Measurements from ENCODE around the gene SLC25A30. TPM values are rescaled to one million over a fixed set of nuclear protein-coding genes. Genes with fewer than 3 reads are reported as not detected.
"Not testable (repeated sequence)": the region's sequence is repeated elsewhere in the genome, so short reads cannot be mapped to it uniquely, and the experiment has no call there.

Gene SLC25A30
- total and polyA plus RNA-seq, 7 donors = 6.2 to 69.8 (median 42.8) TPM

- Histone ChIP-seq H3K36me3 (ENCODE audit: insufficient read depth in 1 of 2, low read depth in 1 of 2) (peaks cover 7 to 62% of the 10 kb centered on the region in 2 donors), H3K4me3 (no peak overlapping the region), H3K27me3 (ENCODE audit: insufficient read depth in 3 of 3, low read length in 2 of 3) (no peaks in the 10 kb centered on the region), H3K4me1 (no peaks in the 10 kb centered on the region), H3K9me3 (no peaks in the 10 kb centered on the region), H3K27ac (no peak overlapping the region)
- TF ChIP-seq CTCF (IDR thresholded peaks at IDR 0.05) = no peak
- WGBS, 3 donors = 79 to 82% (median 82%) methylated on average over 7 of the region's 7 CpGs
- DNase-seq (no peak), ATAC-seq (no peak)
- intact Hi-C loops (cut with DNase I) = no loop called here
Observed at GRCh38 chr13:45356966-45357672, 61.1 kb downstream of the SLC25A30 start.

GRCh38 chr13:45353895-45354294 is 64.3 kb downstream of the SLC25A30 start:
- Histone ChIP-seq H3K36me3 (ENCODE audit: insufficient read depth in 1 of 2, low read depth in 1 of 2) (peaks cover 7 to 77% of the 10 kb centered on the region in 2 donors), H3K4me1 (no peaks in the 10 kb centered on the region), H3K9me3 (no peaks in the 10 kb centered on the region), H3K27me3 (ENCODE audit: insufficient read depth in 3 of 3, low read length in 2 of 3) (no peaks in the 10 kb centered on the region), H3K4me3 (no peak overlapping the region), H3K27ac (no peak overlapping the region)
- intact Hi-C loops (cut with DNase I) = no loop called here
- ATAC-seq (no peak), DNase-seq (no peak)
- TF ChIP-seq CTCF (IDR thresholded peaks at IDR 0.05) = no peak
- WGBS, 3 donors = 91 to 97% (median 96%) methylated on average over 1 of the region's 1 CpG

- Histone ChIP-seq H3K9me3 (no peaks in the 10 kb centered on the region), H3K27ac (no peak overlapping the region), H3K4me1 (no peaks in the 10 kb centered on the region), H3K4me3 (no peak overlapping the region), H3K36me3 (ENCODE audit: insufficient read depth in 1 of 2, low read depth in 1 of 2) (peaks cover 4 to 89% of the 10 kb centered on the region in 2 donors), H3K27me3 (ENCODE audit: insufficient read depth in 3 of 3, low read length in 2 of 3) (no peaks in the 10 kb centered on the region)
- TF ChIP-seq CTCF (IDR thresholded peaks at IDR 0.05) = no peak
- DNase-seq = no peak
- WGBS, 3 donors = 84 to 87% (median 86%) methylated on average over 10 of the region's 10 CpGs
- intact Hi-C loops (cut with DNase I) = no loop called here
- peak in 1 of 4 donors; percentile 18 for ATAC-seq
Observed at GRCh38 chr13:45352031-45352430, 66.1 kb downstream of the SLC25A30 start.

GRCh38 chr13:45350152-45350551 is 68.0 kb downstream of the SLC25A30 start:
- no peak for TF ChIP-seq CTCF (IDR thresholded peaks at IDR 0.05)
- intact Hi-C loops (cut with DNase I) = no loop called here
- 96 to 97% (median 97%) methylated on average over 8 of the region's 8 CpGs for WGBS, 3 donors
- no peak for DNase-seq
- Histone ChIP-seq H3K4me3 (no peak overlapping the region), H3K27ac (no peak overlapping the region), H3K27me3 (ENCODE audit: insufficient read depth in 3 of 3, low read length in 2 of 3) (no peaks in the 10 kb centered on the region), H3K36me3 (ENCODE audit: insufficient read depth in 1 of 2, low read depth in 1 of 2) (peaks cover 4 to 89% of the 10 kb centered on the region in 2 donors), H3K9me3 (no peaks in the 10 kb centered on the region), H3K4me1 (no peaks in the 10 kb centered on the region)
- ATAC-seq = no peak

GRCh38 chr13:45349438-45349837 is 68.7 kb downstream of the SLC25A30 start:
- Histone ChIP-seq H3K27me3 (ENCODE audit: insufficient read depth in 3 of 3, low read length in 2 of 3) (no peaks in the 10 kb centered on the region), H3K4me1 (no peaks in the 10 kb centered on the region), H3K27ac (peak overlapping the region; percentile 53), H3K36me3 (ENCODE audit: insufficient read depth in 1 of 2, low read depth in 1 of 2) (peaks cover 4 to 89% of the 10 kb centered on the region in 2 donors), H3K4me3 (no peak overlapping the region), H3K9me3 (no peaks in the 10 kb centered on the region)
- ATAC-seq (peak; percentile 28 to 76 (median 39)), DNase-seq (no peak)
- no peak for TF ChIP-seq CTCF (IDR thresholded peaks at IDR 0.05)
- 48 to 51% (median 51%) methylated on average over 2 of the region's 2 CpGs for WGBS, 3 donors
- intact Hi-C loops (cut with DNase I) = no loop called here

GRCh38 chr13:45344064-45344463 is 74.1 kb downstream of the SLC25A30 start:
- Histone ChIP-seq H3K4me1 (peaks cover 16% of the 10 kb centered on the region), H3K36me3 (ENCODE audit: insufficient read depth in 1 of 2, low read depth in 1 of 2) (peaks cover 1 to 63% of the 10 kb centered on the region in 2 donors)
- intact Hi-C loops (cut with DNase I); H3K27ac ChIP-seq; H3K4me3 ChIP-seq; ATAC-seq; H3K27me3 ChIP-seq (ENCODE audit: insufficient read depth in 3 of 3, low read length in 2 of 3); H3K9me3 ChIP-seq; DNase-seq: not testable (repeated sequence)
- 95 to 96% (median 95%) methylated on average over 8 of the region's 8 CpGs for WGBS, 3 donors

Data from psoas muscle (tissue), 8 donors.